HepG2 (cell line): ENCODE measurements around the gene GCN1. TPM values are rescaled to one million over a fixed set of nuclear protein-coding genes. Genes with fewer than 3 reads are reported as not detected.
A peak's percentile ranks its signal among the peaks of the same experiment; 100 is the strongest.

Experiments
- HNRNPUL1 ChIP-seq: fragments of 200-400 bp; formaldehyde crosslinking; IDR thresholded peaks from 2 replicates; pipeline ENCODE4 v1.6.1; 2017; ENCODE audit warnings: low read depth, mild to moderate bottlenecking, low read length, moderate library complexity
- PCBP2 ChIP-seq: fragments of 200-400 bp; formaldehyde crosslinking; optimal IDR thresholded peaks from 2 replicates; pipeline ENCODE3; 2018; ENCODE audit warnings: low read length, low read depth; ENCODE audit not compliant: poor library complexity, severe bottlenecking
- TAF1 ChIP-seq: sonication (generic); formaldehyde crosslinking; IDR thresholded peaks from 2 replicates; pipeline ENCODE4 v1.4.0; 2020; ENCODE audit warnings: missing genetic modification reagents
- ZFP91 ChIP-seq: sonication (generic); formaldehyde crosslinking; IDR thresholded peaks from 2 replicates; pipeline ENCODE4 v1.9.0; 2022; ENCODE audit warnings: missing genetic modification reagents, mild to moderate bottlenecking, borderline replicate concordance
- ZFY ChIP-seq: sonication (generic); formaldehyde crosslinking; IDR thresholded peaks from 2 replicates; pipeline ENCODE4 v1.4.0; 2020; ENCODE audit warnings: missing genetic modification reagents
- ZNF318 ChIP-seq: sonication (generic); formaldehyde crosslinking; IDR thresholded peaks from 2 replicates; pipeline ENCODE4 v1.4.0; 2020; ENCODE audit warnings: mild to moderate bottlenecking, missing genetic modification reagents
- ZNF616 ChIP-seq: sonication (generic); formaldehyde crosslinking; IDR thresholded peaks from 2 replicates; pipeline ENCODE4 v1.5.0; 2020; ENCODE audit warnings: low read depth, mild to moderate bottlenecking, missing genetic modification reagents
- ZNF660 ChIP-seq: sonication (generic); formaldehyde crosslinking; IDR thresholded peaks from 2 replicates; pipeline ENCODE4 v1.5.1; 2020; ENCODE audit warnings: mild to moderate bottlenecking, low read depth, missing genetic modification reagents, borderline replicate concordance
- ZNF691 ChIP-seq: sonication (generic); formaldehyde crosslinking; IDR thresholded peaks from 2 replicates; pipeline ENCODE4 v1.4.0; 2020; ENCODE audit warnings: missing genetic modification reagents, low read depth, mild to moderate bottlenecking, borderline replicate concordance
- ZNF850 ChIP-seq: sonication (generic); formaldehyde crosslinking; conservative IDR thresholded peaks from 2 replicates; pipeline ENCODE4 v1.9.0; 2021; ENCODE audit warnings: mild to moderate bottlenecking, missing genetic modification reagents
- ZSCAN9 ChIP-seq: IDR thresholded peaks from 2 replicates; pipeline ENCODE4 v1.6.1; 2016; ENCODE audit warnings: borderline replicate concordance
- polyA plus RNA-seq, 8 experiments: library from polyadenylated mRNA; depleted of rRNA in 3 of 8; stranded (reverse) in 7 of 8; unstranded in 1 of 8; fragments of >200 nt; fragmentation: Illumina TruSeq in 4 of 8; extraction: Trizol in 4 of 8; gene quantifications; 2 replicates each; pipeline versions ENCODE4 v1.2.1 to v1.2.3, GENCODE V29; 2011 to 2016; ENCODE audit warnings: low read depth in 4 of 8, missing spikeins in 1 of 8, mixed read lengths in 1 of 8; ENCODE audit not compliant: insufficient read depth in 1 of 8
- total RNA-seq, 5 experiments: library from RNA; depleted of rRNA; stranded (reverse); fragments of >200 nt; fragmentation: Illumina TruSeq; extraction: Trizol; gene quantifications; 2 replicates each; pipeline ENCODE4 v1.2.3, GENCODE V29; 2016; ENCODE audit warnings: low read depth in 1 of 5
- TF ChIP-seq, protein P1 (sequence below): sonication (generic); IDR thresholded peaks from 2 replicates; pipeline ENCODE4 v1.6.1; 2016; ENCODE audit warnings: low read depth, borderline replicate concordance
- TF ChIP-seq, protein P2 (sequence below): sonication (generic); formaldehyde crosslinking; IDR thresholded peaks from 2 replicates; pipeline ENCODE4 v1.5.0; 2020; ENCODE audit warnings: mild to moderate bottlenecking, missing genetic modification reagents

Gene GCN1
- total and polyA plus RNA-seq, 2 of the 13 experiments (the other 11 are each of a cell fraction or from before 2014, with no cell fraction given): 58.2 to 83.0 TPM

GRCh38 chr12:120116792-120117651, 77.5 kb downstream of the GCN1 start (continued):
- TF ChIP-seq ZNF318 (no peak), PCBP2 (no peak), ZSCAN9 (no peak; the same call in 1 of the 2 replicates), ZNF691 (CRISPR knock-in tag) (no peak), ZNF660 (CRISPR knock-in tag) (no peak), TAF1 (CRISPR knock-in tag) (peak; percentile 79), ZFY (CRISPR knock-in tag) (peak; percentile 93), ZNF616 (CRISPR knock-in tag) (peak; percentile 83), ZNF850 (CRISPR knock-in tag) (no peak), HNRNPUL1 (no peak), ZFP91 (peak; percentile 89)
- TF ChIP-seq, protein P1, sequence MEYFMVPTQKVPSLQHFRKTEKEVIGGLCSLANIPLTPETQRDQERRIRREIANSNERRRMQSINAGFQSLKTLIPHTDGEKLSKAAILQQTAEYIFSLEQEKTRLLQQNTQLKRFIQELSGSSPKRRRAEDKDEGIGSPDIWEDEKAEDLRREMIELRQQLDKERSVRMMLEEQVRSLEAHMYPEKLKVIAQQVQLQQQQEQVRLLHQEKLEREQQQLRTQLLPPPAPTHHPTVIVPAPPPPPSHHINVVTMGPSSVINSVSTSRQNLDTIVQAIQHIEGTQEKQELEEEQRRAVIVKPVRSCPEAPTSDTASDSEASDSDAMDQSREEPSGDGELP: peak; percentile 38; the same call in 1 of the 2 replicates
- TF ChIP-seq, protein P2, sequence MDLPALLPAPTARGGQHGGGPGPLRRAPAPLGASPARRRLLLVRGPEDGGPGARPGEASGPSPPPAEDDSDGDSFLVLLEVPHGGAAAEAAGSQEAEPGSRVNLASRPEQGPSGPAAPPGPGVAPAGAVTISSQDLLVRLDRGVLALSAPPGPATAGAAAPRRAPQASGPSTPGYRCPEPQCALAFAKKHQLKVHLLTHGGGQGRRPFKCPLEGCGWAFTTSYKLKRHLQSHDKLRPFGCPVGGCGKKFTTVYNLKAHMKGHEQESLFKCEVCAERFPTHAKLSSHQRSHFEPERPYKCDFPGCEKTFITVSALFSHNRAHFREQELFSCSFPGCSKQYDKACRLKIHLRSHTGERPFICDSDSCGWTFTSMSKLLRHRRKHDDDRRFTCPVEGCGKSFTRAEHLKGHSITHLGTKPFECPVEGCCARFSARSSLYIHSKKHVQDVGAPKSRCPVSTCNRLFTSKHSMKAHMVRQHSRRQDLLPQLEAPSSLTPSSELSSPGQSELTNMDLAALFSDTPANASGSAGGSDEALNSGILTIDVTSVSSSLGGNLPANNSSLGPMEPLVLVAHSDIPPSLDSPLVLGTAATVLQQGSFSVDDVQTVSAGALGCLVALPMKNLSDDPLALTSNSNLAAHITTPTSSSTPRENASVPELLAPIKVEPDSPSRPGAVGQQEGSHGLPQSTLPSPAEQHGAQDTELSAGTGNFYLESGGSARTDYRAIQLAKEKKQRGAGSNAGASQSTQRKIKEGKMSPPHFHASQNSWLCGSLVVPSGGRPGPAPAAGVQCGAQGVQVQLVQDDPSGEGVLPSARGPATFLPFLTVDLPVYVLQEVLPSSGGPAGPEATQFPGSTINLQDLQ (CRISPR knock-in tag): no peak; the same call in 1 of the 2 replicates
